Heart right ventricle (tissue), 16 donors: ENCODE measurements around the gene PARP3. TPM values are rescaled to one million over a fixed set of nuclear protein-coding genes. Genes with fewer than 3 reads are reported as not detected.
"Not testable (repeated sequence)": the region's sequence is repeated elsewhere in the genome, so short reads cannot be mapped to it uniquely, and the experiment has no call there.

Experiments used
- ATAC-seq, 8 donors: fragments of 200-7000 bp; cut with Tn5 transposase; one replicate each; pipeline ENCODE4 v1.9.1; 2020; ENCODE audit warnings: mild to moderate bottlenecking in 8 of 8, moderate library complexity in 8 of 8, moderate number of reproducible peaks in 1 of 8
- DNase-seq, 2 donors: peaks; one replicate each; pipeline ENCODE4 v3.0.0-alpha.2; 2020
- H3K27ac ChIP-seq, 10 donors: fragments of 200-600 bp; sonication (generic) in 2 of 10; one replicate each; pipeline versions ENCODE4 v1.5.0 to v1.8.0; 2020 to 2022; ENCODE audit warnings: mild to moderate bottlenecking in 3 of 10
- H3K27me3 ChIP-seq, 7 donors: fragments of 200-600 bp; one replicate each; pipeline ENCODE4 v1.8.0; 2021 to 2022; ENCODE audit warnings: mild to moderate bottlenecking in 2 of 7
- H3K36me3 ChIP-seq, 9 donors: fragments of 200-600 bp; sonication (generic) in 1 of 9; one replicate each; pipeline versions ENCODE4 v1.5.0 to v1.8.0; 2020 to 2022; ENCODE audit warnings: mild to moderate bottlenecking in 2 of 9
- H3K4me1 ChIP-seq, 9 donors: fragments of 200-600 bp; sonication (generic) in 1 of 9; one replicate each; pipeline versions ENCODE4 v1.5.0 to v1.8.0; 2020 to 2022; ENCODE audit warnings: mild to moderate bottlenecking in 4 of 9
- H3K4me3 ChIP-seq, 10 donors: fragments of 200-600 bp; sonication (generic) in 2 of 10; one replicate each; pipeline versions ENCODE4 v1.5.0 to v1.8.0; 2020 to 2022; ENCODE audit warnings: mild to moderate bottlenecking in 7 of 10, moderate library complexity in 2 of 10
- H3K9me3 ChIP-seq, 11 donors: fragments of 200-600 bp in 10 of 11; sonication (generic) in 2 of 11; one replicate each; pipeline versions ENCODE4 v1.5.0 to v1.8.0; 2013 to 2022; ENCODE audit warnings: mild to moderate bottlenecking in 2 of 11, control low read depth in 1 of 11, moderate library complexity in 1 of 11
- CTCF ChIP-seq, 9 donors: fragments of 200-600 bp; sonication (generic) in 2 of 9; IDR thresholded peaks; one replicate each; pipeline versions ENCODE4 v1.5.0 to v1.8.0; 2021 to 2022; ENCODE audit warnings: antibody characterized with exemption in 9 of 9, mild to moderate bottlenecking in 5 of 9, moderate library complexity in 1 of 9
- WGBS, 2 donors: extraction: QIAGEN DNeasy Blood & Tissue Kit; methylation state at CpG; one replicate each; pipeline ENCODE4 v1.1.7; 2013; ENCODE audit warnings: inconsistent platforms in 1 of 2; 5-methylcytosine and 5-hydroxymethylcytosine counted together
- intact Hi-C, 10 donors: fragments of 100-400 bp; cut with DNase I; formaldehyde crosslinking; loops; one replicate each; pipeline versions ENCODE4 v1.11.1 to v1.14.2; 2022
- polyA plus RNA-seq, 2 donors: library from polyadenylated mRNA; stranded (reverse); fragments of 200-250 nt; gene quantifications; one replicate each; pipeline ENCODE4 v1.2.3, GENCODE V29; 2013
- total RNA-seq, 10 donors: library from RNA; stranded (reverse); fragmentation: NEBNext Ultra II Directional in 3 of 10; extraction: Animal tissue kit (Norgen Biotek cat#: 25700) in 3 of 10; gene quantifications; one replicate each; pipeline versions ENCODE4 v1.2.1 to v1.2.4, GENCODE V29; 2021 to 2023
- donor health status: Arrhythmogenic right ventricular cardiomyopathy.
- donor health status: ischemic (EF 13 %, LVEDD 7.1; RV severe dilation, severe dysfunction).
- donor health status: healthy with polysubstance abuse.
- donor health status: DM: no; HTN: yes; CAD: no.
- donor health status: DM: no; HTN: no; CAD: no.
- donor health status: ischemic (EF 25% LVEDD 6.9; RV normal size, moderate dysfunction).
- donor health status: ischemic (EF 25% LVEDD 5.7; RV mildly dilated, moderate dysfunction).
- donor health status: healthy.
- donor health status: DM: yes; HTN: yes; CAD: no.
- donor health status: Ischemic cardiomyopathy.
- donor health status: ischemic (EF 35%, LVEDD 5.7; RV mildly dilated, moderate dysfunction).
- donor health status: nonischemic (EF 11% LVEDD 7.7; RV severe dilation, severe dysfunction).
- donor health status: DM: yes; HTN: yes; CAD: no.
- donor health status: PGD.
- donor health status: ischemic (EF 29% LVEDD 5.4; RV normal size, mild dysfunction).
- donor health status: nonischemic (EF 23%, LVEDD 6.1; RV moderate dilation, normal function).

The PARP3 gene
- total and polyA plus RNA-seq, 12 donors, result 7.0 to 34.5 (median 16.6) TPM

- Histone ChIP-seq H3K27me3 (peaks cover 0 to 20% (median 3%) of the 10 kb centered on the region in 7 donors), H3K27ac (no peak overlapping the region), H3K4me1 (no peaks in the 10 kb centered on the region), H3K4me3 (no peak overlapping the region), H3K9me3 (no peaks in the 10 kb centered on the region), H3K36me3 (no peaks in the 10 kb centered on the region)
- WGBS, 2 donors, result 94 to 95% methylated on average over 10 of the region's 10 CpGs
- DNase-seq, result no peak
- TF ChIP-seq CTCF (IDR thresholded peaks at IDR 0.05), result no peak
- intact Hi-C loops, result no loop called here
- ATAC-seq, result no peak
These were observed 45.4 kb upstream of the PARP3 start for GRCh38 chr3:51896607-51897305.

GRCh38 chr3:51897391-51897790, 44.8 kb upstream of the PARP3 start:
- WGBS, 2 donors, result 85 to 89% methylated on average over 15 of the region's 15 CpGs
- no peak for TF ChIP-seq CTCF (IDR thresholded peaks at IDR 0.05)
- ATAC-seq (no peak), DNase-seq (no peak)
- Histone ChIP-seq H3K4me1 (no peaks in the 10 kb centered on the region), H3K27ac (no peak overlapping the region), H3K36me3 (no peaks in the 10 kb centered on the region), H3K9me3 (no peaks in the 10 kb centered on the region), H3K4me3 (no peak overlapping the region), H3K27me3 (peaks cover 0 to 15% (median 3%) of the 10 kb centered on the region in 7 donors)
- intact Hi-C loops, result no loop called here

- not testable (repeated sequence) for ATAC-seq, H3K27ac ChIP-seq
These were observed 42.1 kb upstream of the PARP3 start for GRCh38 chr3:51900043-51900442.

GRCh38 chr3:51902361-51902760, 39.8 kb upstream of the PARP3 start:
- H3K27ac ChIP-seq, H3K4me1 ChIP-seq, DNase-seq, H3K9me3 ChIP-seq, H3K27me3 ChIP-seq, H3K4me3 ChIP-seq, H3K36me3 ChIP-seq, ATAC-seq, intact Hi-C loops: not testable (repeated sequence)
- WGBS, 2 donors, result 74 to 81% methylated on average over 6 of the region's 7 CpGs

More at GRCh38 chr3:51900043-51900442, 42.1 kb upstream of the PARP3 start:
- 73 to 77% methylated on average over 7 of the region's 7 CpGs for WGBS, 2 donors
- H3K9me3 ChIP-seq, H3K4me1 ChIP-seq, intact Hi-C loops, DNase-seq, H3K36me3 ChIP-seq, H3K4me3 ChIP-seq: not testable (repeated sequence)
- peaks cover 0 to 12% (median 3%) of the 10 kb centered on the region in 7 donors for H3K27me3 ChIP-seq

GRCh38 chr3:51904034-51904823, 37.9 kb upstream of the PARP3 start:
- DNase-seq (no peak), ATAC-seq (no peak)
- Histone ChIP-seq H3K4me1 (no peaks in the 10 kb centered on the region), H3K27ac (no peak overlapping the region), H3K9me3 (peaks cover 0 to 7% (median 0%) of the 10 kb centered on the region in 11 donors), H3K36me3 (no peaks in the 10 kb centered on the region), H3K4me3 (no peak overlapping the region), H3K27me3 (peaks cover 0 to 5% (median 0%) of the 10 kb centered on the region in 7 donors)
- no peak for TF ChIP-seq CTCF (IDR thresholded peaks at IDR 0.05)
- 84% methylated on average over 2 of the region's 2 CpGs for WGBS, 2 donors
- intact Hi-C loops, result no loop called here
